Liver (tissue), 9 donors: ENCODE measurements around the gene NDUFV2. TPM values are rescaled to one million over a fixed set of nuclear protein-coding genes. Genes with fewer than 3 reads are reported as not detected.

Source experiments
- DNase-seq: peaks from one replicate; pipeline ENCODE4 v3.0.0-alpha.2; 2017; ENCODE audit warnings: low spot score
- H3K27ac ChIP-seq, 2 donors: one replicate each; pipeline ENCODE4 v1.7.0; 2013; ENCODE audit warnings: inconsistent platforms in 2 of 2, low read length in 2 of 2, control low read depth in 1 of 2, low read depth in 1 of 2, mild to moderate bottlenecking in 1 of 2
- H3K27me3 ChIP-seq, 4 donors: one replicate each; pipeline versions ENCODE4 v1.6.1 to v1.7.0; 2013; ENCODE audit warnings: low read length in 3 of 4, inconsistent platforms in 1 of 4, mild to moderate bottlenecking in 1 of 4, moderate library complexity in 1 of 4; ENCODE audit not compliant: control insufficient read depth in 4 of 4, insufficient read depth in 4 of 4
- H3K36me3 ChIP-seq, 4 donors: one replicate each; pipeline versions ENCODE4 v1.6.1 to v1.7.0; 2013; ENCODE audit warnings: low read length in 3 of 4, mild to moderate bottlenecking in 3 of 4, low read depth in 1 of 4, moderate library complexity in 1 of 4; ENCODE audit not compliant: control insufficient read depth in 4 of 4, insufficient read depth in 3 of 4
- H3K4me1 ChIP-seq, 4 donors: one replicate each; pipeline versions ENCODE4 v1.6.1 to v1.7.0; 2013; ENCODE audit warnings: low read length in 3 of 4, mild to moderate bottlenecking in 3 of 4, moderate library complexity in 1 of 4; ENCODE audit not compliant: control insufficient read depth in 4 of 4, insufficient read depth in 4 of 4
- H3K4me3 ChIP-seq, 3 donors: one replicate each; pipeline versions ENCODE4 v1.6.1 to v1.7.0; 2013; ENCODE audit warnings: low read length in 3 of 3, control low read depth in 1 of 3, low read depth in 1 of 3, mild to moderate bottlenecking in 1 of 3
- H3K9ac ChIP-seq, 2 donors: one replicate each; pipeline ENCODE4 v1.7.0; 2013; ENCODE audit warnings: low read length in 2 of 2, mild to moderate bottlenecking in 2 of 2, moderate library complexity in 2 of 2, control low read depth in 1 of 2, low read depth in 1 of 2
- H3K9me3 ChIP-seq, 4 donors: one replicate each; pipeline versions ENCODE4 v1.6.1 to v1.7.0; 2013; ENCODE audit warnings: low read length in 3 of 4; ENCODE audit not compliant: control insufficient read depth in 4 of 4
- ATF3 ChIP-seq: IDR thresholded peaks from 2 replicates; pipeline ENCODE4 v1.6.1; 2016; ENCODE audit warnings: antibody characterized with exemption
- CTCF ChIP-seq: fragments of 150-350 bp; IDR thresholded peaks from 2 replicates; pipeline ENCODE4 v1.5.1; 2017; ENCODE audit warnings: improper control_type of control experiment, low read depth, low read length; ENCODE audit not compliant: missing input control
- EGR1 ChIP-seq, 2 donors: IDR thresholded peaks; 2 replicates each; pipeline ENCODE4 v1.6.1; 2016 to 2018; ENCODE audit warnings: antibody characterized with exemption in 2 of 2, low read depth in 2 of 2
- FOXA1 ChIP-seq: IDR thresholded peaks from 2 replicates; pipeline ENCODE4 v1.6.1; 2016; ENCODE audit warnings: antibody characterized with exemption
- FOXA2 ChIP-seq: IDR thresholded peaks from 2 replicates; pipeline ENCODE4 v1.6.1; 2016; ENCODE audit warnings: antibody characterized with exemption
- GABPA ChIP-seq, 2 donors: IDR thresholded peaks in 1 of 2; conservative IDR thresholded peaks in 1 of 2; 2 replicates each; pipeline ENCODE4 v1.6.1; 2016; ENCODE audit warnings: antibody characterized with exemption in 2 of 2, mild to moderate bottlenecking in 1 of 2, moderate library complexity in 1 of 2
- HNF4A ChIP-seq, 2 donors: conservative IDR thresholded peaks; 2 replicates each; pipeline ENCODE4 v1.6.1; 2016; ENCODE audit warnings: antibody characterized with exemption in 2 of 2, mild to moderate bottlenecking in 2 of 2
- HNF4G ChIP-seq: IDR thresholded peaks from 2 replicates; pipeline ENCODE4 v1.6.1; 2016; ENCODE audit warnings: antibody characterized with exemption
- JUND ChIP-seq, 2 donors: IDR thresholded peaks; 2 replicates each; pipeline ENCODE4 v1.6.1; 2016; ENCODE audit warnings: antibody characterized with exemption in 2 of 2
- MAX ChIP-seq: IDR thresholded peaks from 2 replicates; pipeline ENCODE4 v1.6.1; 2016; ENCODE audit warnings: antibody characterized with exemption
- NR2F2 ChIP-seq: IDR thresholded peaks from 2 replicates; pipeline ENCODE4 v1.6.1; 2016; ENCODE audit warnings: antibody characterized with exemption
- RAD21 ChIP-seq, 2 donors: IDR thresholded peaks; 2 replicates each; pipeline ENCODE4 v1.6.1; 2016; ENCODE audit warnings: antibody characterized with exemption in 2 of 2, mild to moderate bottlenecking in 2 of 2
- REST ChIP-seq: IDR thresholded peaks from 2 replicates; pipeline ENCODE4 v1.6.1; 2016; ENCODE audit warnings: antibody characterized with exemption, mild to moderate bottlenecking
- RXRA ChIP-seq, 2 donors: IDR thresholded peaks; 2 replicates each; pipeline ENCODE4 v1.6.1; 2017 to 2018; ENCODE audit warnings: antibody characterized with exemption in 2 of 2, mild to moderate bottlenecking in 1 of 2
- SP1 ChIP-seq: IDR thresholded peaks from 2 replicates; pipeline ENCODE4 v1.6.1; 2018; ENCODE audit warnings: antibody characterized with exemption, mild to moderate bottlenecking
- TAF1 ChIP-seq: conservative IDR thresholded peaks from 2 replicates; pipeline ENCODE4 v1.6.1; 2016; ENCODE audit warnings: antibody characterized with exemption, mild to moderate bottlenecking
- YY1 ChIP-seq: IDR thresholded peaks from 2 replicates; pipeline ENCODE4 v1.6.1; 2016; ENCODE audit warnings: antibody characterized with exemption, mild to moderate bottlenecking
- ZBTB33 ChIP-seq: IDR thresholded peaks from 2 replicates; pipeline ENCODE4 v1.6.1; 2016; ENCODE audit warnings: antibody characterized with exemption
- WGBS: extraction: QIAGEN DNeasy Blood & Tissue Kit; methylation state at CpG from one replicate; pipeline ENCODE4 v1.1.7; 2013; 5-methylcytosine and 5-hydroxymethylcytosine counted together
- polyA plus RNA-seq, 2 donors: library from polyadenylated mRNA; stranded (reverse) in 1 of 2; unstranded in 1 of 2; fragments of 200-250 nt in 1 of 2; fragments of >200 nt in 1 of 2; fragmentation: Nextera tagmentation in 1 of 2; extraction: Ambion mirVana in 1 of 2; gene quantifications; one replicate each; pipeline versions ENCODE4 v1.2.1 to v1.2.3, GENCODE V29; 2013 to 2015
- total RNA-seq, 2 donors: library from RNA; depleted of rRNA; stranded (reverse); fragments of >200 nt; gene quantifications; one replicate each; pipeline ENCODE4 v1.2.3, GENCODE V29; 2014
- donor health status: healthy.
- donor health status: healthy.
- donor health status: healthy.
- donor health status: healthy.
- donor health status: healthy.

The NDUFV2 gene
- total and polyA plus RNA-seq, 4 donors: 74.5 to 415 (median 185) TPM

- no peaks in the 10 kb centered on the region for H3K27me3 ChIP-seq
- peaks cover 5 to 18% (median 13%) of the 10 kb centered on the region in 4 donors for H3K4me1 ChIP-seq
- 91% methylated on average over 5 of the region's 5 CpGs for WGBS
- no peak overlapping the region for H3K9ac ChIP-seq
- TF ChIP-seq EGR1 (IDR thresholded peaks at IDR 0.05; ENCODE audit: low read depth in 2 of 2) (no peak), JUND (IDR thresholded peaks at IDR 0.05) (no peak), TAF1 (no peak), HNF4A (conservative IDR thresholded peaks at IDR 0.05) (no peak), GABPA (IDR thresholded peaks at IDR 0.05 in 1 of 2, conservative IDR thresholded peaks at IDR 0.05 in 1 of 2) (no peak), RAD21 (IDR thresholded peaks at IDR 0.05) (no peak), RXRA (IDR thresholded peaks at IDR 0.05) (no peak), YY1 (no peak), ATF3 (no peak), MAX (no peak)
- H3K27ac ChIP-seq: no peak overlapping the region
- peaks cover 0 to 5% (median 2%) of the 10 kb centered on the region in 4 donors for H3K9me3 ChIP-seq
- DNase-seq: no peak
- H3K36me3 ChIP-seq: no peaks in the 10 kb centered on the region
- no peak overlapping the region for H3K4me3 ChIP-seq
These were observed 32.3 kb upstream of the NDUFV2 start for GRCh38 chr18:9070212-9070611.

GRCh38 chr18:9079818-9080528 is 22.5 kb upstream of the NDUFV2 start:
- no peaks in the 10 kb centered on the region for H3K27me3 ChIP-seq
- H3K9me3 ChIP-seq: no peaks in the 10 kb centered on the region
- H3K9ac ChIP-seq: no peak overlapping the region
- WGBS: 66% methylated on average over 6 of the region's 6 CpGs
- peaks cover 0 to 2% (median 0%) of the 10 kb centered on the region in 4 donors for H3K4me1 ChIP-seq
- no peaks in the 10 kb centered on the region for H3K36me3 ChIP-seq
- DNase-seq: no peak
- no peak overlapping the region for H3K4me3 ChIP-seq
- H3K27ac ChIP-seq: no peak overlapping the region
- TF ChIP-seq GABPA (IDR thresholded peaks at IDR 0.05 in 1 of 2, conservative IDR thresholded peaks at IDR 0.05 in 1 of 2): no peak
- no peak for TF ChIP-seq FOXA2
- TF ChIP-seq MAX: no peak
- TF ChIP-seq HNF4A (conservative IDR thresholded peaks at IDR 0.05): no peak
- no peak for TF ChIP-seq RAD21 (IDR thresholded peaks at IDR 0.05)
- TF ChIP-seq SP1: no peak
- TF ChIP-seq HNF4G: no peak
- no peak for TF ChIP-seq REST
- no peak for TF ChIP-seq RXRA (IDR thresholded peaks at IDR 0.05)
- no peak for TF ChIP-seq FOXA1
- no peak for TF ChIP-seq YY1
- no peak for TF ChIP-seq NR2F2
- no peak for TF ChIP-seq EGR1 (IDR thresholded peaks at IDR 0.05; ENCODE audit: low read depth in 2 of 2)
- no peak for TF ChIP-seq ZBTB33
- TF ChIP-seq CTCF: no peak
- TF ChIP-seq JUND (IDR thresholded peaks at IDR 0.05): no peak
- no peak for TF ChIP-seq TAF1
- no peak for TF ChIP-seq ATF3
